CD14-positive monocyte (primary cell): ENCODE measurements around the gene EEIG1. TPM values are rescaled to one million over a fixed set of nuclear protein-coding genes. Genes with fewer than 3 reads are reported as not detected.

ENCODE experiments used
- DNase-seq, 3 donors: peaks; one replicate each; pipeline ENCODE4 v3.0.0-alpha.2; 2011 to 2022
- H2AFZ ChIP-seq: 2 replicates; pipeline ENCODE4 v1.6.0; 2012; ENCODE audit warnings: mild to moderate bottlenecking, low read depth, low read length, inconsistent platforms; ENCODE audit not compliant: insufficient read depth, poor library complexity, severe bottlenecking
- H3K27ac ChIP-seq, 2 donors: 1 replicate in 1 of 2; 2 replicates in 1 of 2; pipeline ENCODE4 v1.5.1; 2012 to 2013; ENCODE audit warnings: low read length in 2 of 2, control low read depth in 1 of 2, inconsistent platforms in 1 of 2, low read depth in 1 of 2, mild to moderate bottlenecking in 1 of 2
- H3K27me3 ChIP-seq, 2 donors: one replicate each; pipeline versions ENCODE4 v1.6.0 to v1.6.1; 2011 to 2013; ENCODE audit warnings: low read length in 2 of 2; ENCODE audit not compliant: control insufficient read depth in 2 of 2, insufficient read depth in 2 of 2
- H3K36me3 ChIP-seq, 2 donors: replicated peaks in 1 of 2; 1 replicate in 1 of 2; 2 replicates in 1 of 2; pipeline versions ENCODE4 v1.5.1 to v1.6.1; 2012 to 2013; ENCODE audit warnings: low read length in 2 of 2, control low read depth in 1 of 2, inconsistent platforms in 1 of 2, mild to moderate bottlenecking in 1 of 2; ENCODE audit not compliant: insufficient read depth in 2 of 2, control insufficient read depth in 1 of 2
- H3K4me1 ChIP-seq, 2 donors: 1 replicate in 1 of 2; 2 replicates in 1 of 2; pipeline versions ENCODE4 v1.5.1 to v1.6.1; 2012 to 2013; ENCODE audit warnings: low read length in 2 of 2, control low read depth in 1 of 2, inconsistent platforms in 1 of 2, mild to moderate bottlenecking in 1 of 2, moderate library complexity in 1 of 2; ENCODE audit not compliant: insufficient read depth in 2 of 2, control insufficient read depth in 1 of 2
- H3K4me2 ChIP-seq: replicated peaks from 2 replicates; pipeline ENCODE3; 2012; ENCODE audit warnings: low read length, moderate library complexity, mild to moderate bottlenecking; ENCODE audit not compliant: poor library complexity, severe bottlenecking; ENCODE audit errors: extremely low read depth
- H3K4me3 ChIP-seq, 3 experiments: fragments of 200-600 bp in 1 of 3; sonication (generic) in 1 of 3; replicated peaks in 1 of 3; 1 replicate in 2 of 3; 2 replicates in 1 of 3; pipeline ENCODE4 v1.5.1; 2011 to 2013; ENCODE audit warnings: low read length in 3 of 3, mild to moderate bottlenecking in 3 of 3, control low read depth in 2 of 3, low read depth in 2 of 3, inconsistent platforms in 1 of 3, moderate library complexity in 1 of 3
- H3K79me2 ChIP-seq: 2 replicates; pipeline ENCODE4 v1.6.0; 2012; ENCODE audit warnings: mild to moderate bottlenecking, control low read depth, inconsistent platforms, low read length, moderate library complexity; ENCODE audit not compliant: insufficient read depth
- H3K9ac ChIP-seq: 2 replicates; pipeline ENCODE4 v1.6.0; 2017; ENCODE audit warnings: low read length, mild to moderate bottlenecking; ENCODE audit not compliant: insufficient read depth, poor library complexity, severe bottlenecking
- H3K9me3 ChIP-seq, 2 donors: replicated peaks in 1 of 2; 1 replicate in 1 of 2; 2 replicates in 1 of 2; pipeline versions ENCODE4 v1.5.1 to v1.6.1; 2012 to 2013; ENCODE audit warnings: low read length in 2 of 2, control low read depth in 1 of 2; ENCODE audit not compliant: control insufficient read depth in 1 of 2, insufficient read depth in 1 of 2
- H4K20me1 ChIP-seq: 2 replicates; pipeline ENCODE4 v1.6.0; 2012; ENCODE audit warnings: mild to moderate bottlenecking, low read length, control low read depth, moderate library complexity; ENCODE audit not compliant: insufficient read depth
- H3K27ac Mint-ChIP-seq, 7 donors: one replicate each; pipeline ENCODE4 v1.8.0; 2020; ENCODE audit warnings: mild to moderate bottlenecking in 7 of 7, mixed read lengths in 7 of 7, moderate library complexity in 6 of 7, inconsistent platforms in 2 of 7
- H3K27me3 Mint-ChIP-seq, 3 donors: one replicate each; pipeline ENCODE4 v1.8.0; 2021 to 2022; ENCODE audit warnings: low read depth in 3 of 3, mild to moderate bottlenecking in 3 of 3, mixed read lengths in 3 of 3, moderate library complexity in 3 of 3, inconsistent platforms in 1 of 3
- H3K36me3 Mint-ChIP-seq, 2 donors: one replicate each; pipeline ENCODE4 v1.8.0; 2020; ENCODE audit warnings: mixed read lengths in 2 of 2, inconsistent platforms in 1 of 2, mild to moderate bottlenecking in 1 of 2
- H3K4me1 Mint-ChIP-seq: one replicate; pipeline ENCODE4 v1.8.0; 2020; ENCODE audit warnings: mild to moderate bottlenecking, mixed read lengths
- H3K4me3 Mint-ChIP-seq, 2 donors: one replicate each; pipeline ENCODE4 v1.8.0; 2020; ENCODE audit warnings: mild to moderate bottlenecking in 2 of 2, mixed read lengths in 2 of 2, moderate library complexity in 1 of 2
- H3K9me3 Mint-ChIP-seq, 7 donors: one replicate each; pipeline ENCODE4 v1.8.0; 2020 to 2022; ENCODE audit warnings: mixed read lengths in 7 of 7, mild to moderate bottlenecking in 6 of 7, moderate library complexity in 6 of 7, inconsistent platforms in 2 of 7
- CTCF ChIP-seq: fragments of 200-600 bp; IDR thresholded peaks from one replicate; pipeline ENCODE4 v1.8.0; 2022; ENCODE audit warnings: antibody characterized with exemption, mild to moderate bottlenecking
- WGBS: methylation state at CpG from one replicate; pipeline ENCODE4 v1.1.5; 2013; ENCODE audit warnings: missing lambda C conversion rate; ENCODE audit not compliant: insufficient coverage; 5-methylcytosine and 5-hydroxymethylcytosine counted together
- intact Hi-C, 2 donors: fragments of 100-400 bp; cut with micrococcal nuclease; formaldehyde crosslinking; loops; one replicate each; pipeline versions ENCODE4 v1.15.0 to v1.15.1; 2023
- polyA plus RNA-seq, 3 donors: library from polyadenylated mRNA; depleted of rRNA in 1 of 3; unstranded in 2 of 3; stranded (reverse) in 1 of 3; fragments of 300-500 nt in 2 of 3; fragments of >200 nt in 1 of 3; fragmentation: Illumina TruSeq in 2 of 3; gene quantifications; 1 replicate in 2 of 3; 2 replicates in 1 of 3; pipeline ENCODE4 v1.2.3, GENCODE V29; 2012 to 2021

EEIG1 gene
- polyA plus RNA-seq, 3 donors: 0.86 to 2.3 (median 2.1) TPM

GRCh38 chr9:127953768-127954505 lies 26.9 kb downstream of the EEIG1 start:
- TF ChIP-seq CTCF: no peak
- H3K4me1 ChIP-seq: peaks cover 0 to 7% of the 10 kb centered on the region in 2 donors
- no peak overlapping the region for H3K27ac Mint-ChIP-seq
- no peak overlapping the region for H3K4me3 Mint-ChIP-seq
- H3K27ac ChIP-seq: no peak overlapping the region
- H3K27me3 Mint-ChIP-seq: peaks cover 0 to 2% (median 1%) of the 10 kb centered on the region in 3 donors
- H3K27me3 ChIP-seq: no peaks in the 10 kb centered on the region
- no peak overlapping the region for H3K4me3 ChIP-seq
- no peak overlapping the region for H3K9ac ChIP-seq
- intact Hi-C loops: no loop called here
- H4K20me1 ChIP-seq: no peaks in the 10 kb centered on the region
- H3K36me3 Mint-ChIP-seq: peaks cover 0 to 3% of the 10 kb centered on the region in 2 donors
- 99% methylated on average over 16 of the region's 17 CpGs for WGBS
- H3K9me3 ChIP-seq: no peaks in the 10 kb centered on the region
- H3K36me3 ChIP-seq: no peaks in the 10 kb centered on the region
- H2AFZ ChIP-seq: no peak overlapping the region
- H3K79me2 ChIP-seq: no peaks in the 10 kb centered on the region
- H3K4me2 ChIP-seq: no peak overlapping the region
- peaks cover 6% of the 10 kb centered on the region for H3K4me1 Mint-ChIP-seq
- no peak for DNase-seq
- peaks cover 0 to 1% (median 0%) of the 10 kb centered on the region in 7 donors for H3K9me3 Mint-ChIP-seq

- Histone ChIP-seq H3K4me1 (peaks cover 0 to 7% of the 10 kb centered on the region in 2 donors), H3K9ac (no peak overlapping the region), H3K27ac (no peak overlapping the region), H3K27me3 (no peaks in the 10 kb centered on the region), H4K20me1 (no peaks in the 10 kb centered on the region), H3K79me2 (no peaks in the 10 kb centered on the region), H3K4me2 (no peak overlapping the region), H3K36me3 (no peaks in the 10 kb centered on the region), H3K9me3 (no peaks in the 10 kb centered on the region), H3K4me3 (no peak overlapping the region), H2AFZ (no peak overlapping the region)
- intact Hi-C loops: no loop called here
- TF ChIP-seq CTCF: no peak
- Mint-ChIP-seq H3K4me3 (no peak overlapping the region), H3K27ac (no peak overlapping the region), H3K4me1 (peaks cover 6% of the 10 kb centered on the region), H3K9me3 (peaks cover 0 to 1% (median 0%) of the 10 kb centered on the region in 7 donors), H3K36me3 (peaks cover 0 to 3% of the 10 kb centered on the region in 2 donors), H3K27me3 (peaks cover 0 to 1% (median 0%) of the 10 kb centered on the region in 3 donors)
- WGBS: no CpG with 5 or more reads among the region's 1 CpG
- DNase-seq: no peak
These were observed 27.6 kb downstream of the EEIG1 start for GRCh38 chr9:127953154-127953553.
